Measurements from ENCODE around the gene TNK2. TPM values are rescaled to one million over a fixed set of nuclear protein-coding genes. Genes with fewer than 3 reads are reported as not detected.

The TNK2 gene
- total RNA-seq, 1 donor from 2014 or later = 56.7 TPM

- Histone ChIP-seq H3K36me3 (no peaks in the 10 kb centered on the region), H3K27me3 (ENCODE audit: low read depth) (peaks cover 9% of the 10 kb centered on the region), H3K9me3 (no peaks in the 10 kb centered on the region), H3K4me3 (no peak overlapping the region), H3K4me1 (peaks cover 8% of the 10 kb centered on the region), H3K27ac (no peak overlapping the region)
- intact Hi-C loops (cut with DNase I) = no loop called here
- ATAC-seq (no peak), DNase-seq (no peak)
- TF ChIP-seq CTCF (IDR thresholded peaks at IDR 0.05) = no peak
Observed at GRCh38 chr3:195856410-195857084, 51.8 kb downstream of the TNK2 start.

GRCh38 chr3:195855471-195856409 is 52.6 kb downstream of the TNK2 start:
- intact Hi-C loops (cut with DNase I) = no loop called here

DNA sequence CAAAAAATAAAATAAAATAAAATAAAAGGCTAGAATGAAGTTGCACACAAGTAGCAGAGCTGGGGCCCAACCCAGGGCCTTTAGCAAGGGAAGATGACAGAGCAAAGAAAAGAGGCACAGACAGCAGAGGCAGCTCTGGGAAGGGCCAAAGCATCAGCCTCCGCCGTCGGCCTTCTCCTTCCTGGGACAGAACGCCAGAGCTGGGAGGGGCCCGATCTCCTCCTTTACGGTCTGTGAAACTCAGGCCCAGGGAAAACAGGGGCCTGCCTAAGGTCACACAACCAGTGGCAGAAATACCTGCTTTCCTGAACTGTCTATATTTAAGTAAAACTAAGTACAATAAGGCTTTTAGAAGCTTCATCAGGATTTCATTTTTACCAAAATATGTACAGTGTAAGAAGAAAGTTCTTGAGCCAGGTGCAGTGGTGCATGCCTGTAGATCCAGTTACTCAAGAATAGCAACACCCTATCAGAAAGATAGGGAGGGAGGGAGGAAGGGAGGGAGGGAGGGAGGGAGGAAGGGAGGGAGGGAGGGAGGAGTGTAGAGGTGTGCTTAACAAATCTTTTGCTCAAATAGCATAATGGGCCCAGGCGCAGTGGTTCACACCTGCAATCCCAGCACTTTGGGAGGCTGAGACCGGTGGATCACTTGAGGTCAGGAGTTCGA is 53.6 kb downstream of the TNK2 start:
- H3K4me1 ChIP-seq = peaks cover 8% of the 10 kb centered on the region
- TF ChIP-seq CTCF (IDR thresholded peaks at IDR 0.05) = no peak
- ATAC-seq (peak; percentile 15 to 28), DNase-seq (no peak)
- intact Hi-C loops (cut with DNase I) = no loop called here
- H3K27me3 ChIP-seq (ENCODE audit: low read depth) = peaks cover 6% of the 10 kb centered on the region
- no peaks in the 10 kb centered on the region for H3K9me3 ChIP-seq
- H3K27ac ChIP-seq = peak overlapping the region; percentile 31
- no peak overlapping the region for H3K4me3 ChIP-seq
- no peaks in the 10 kb centered on the region for H3K36me3 ChIP-seq

More at GRCh38 chr3:195855471-195856409, 52.6 kb downstream of the TNK2 start:
- H3K36me3 ChIP-seq = no peaks in the 10 kb centered on the region
- H3K4me3 ChIP-seq = no peak overlapping the region
- peaks cover 8% of the 10 kb centered on the region for H3K4me1 ChIP-seq
- H3K9me3 ChIP-seq = no peaks in the 10 kb centered on the region
- no peak overlapping the region for H3K27ac ChIP-seq
- DNase-seq = no peak
- no peak for ATAC-seq
- peaks cover 10% of the 10 kb centered on the region for H3K27me3 ChIP-seq (ENCODE audit: low read depth)
- no peak for TF ChIP-seq CTCF (IDR thresholded peaks at IDR 0.05)

GRCh38 chr3:195853996-195854395 is 54.4 kb downstream of the TNK2 start:
- H3K27ac ChIP-seq = no peak overlapping the region
- no peaks in the 10 kb centered on the region for H3K9me3 ChIP-seq
- no peaks in the 10 kb centered on the region for H3K36me3 ChIP-seq
- H3K4me1 ChIP-seq = peaks cover under 1% of the 10 kb centered on the region
- H3K4me3 ChIP-seq = no peak overlapping the region
- intact Hi-C loops (cut with DNase I) = no loop called here
- ATAC-seq (no peak), DNase-seq (no peak)
- H3K27me3 ChIP-seq (ENCODE audit: low read depth) = peaks cover 6% of the 10 kb centered on the region
- TF ChIP-seq CTCF (IDR thresholded peaks at IDR 0.05) = no peak

GRCh38 chr3:195853036-195853435 is 55.3 kb downstream of the TNK2 start:
- ATAC-seq (no peak), DNase-seq (no peak)
- Histone ChIP-seq H3K27ac (no peak overlapping the region), H3K9me3 (no peaks in the 10 kb centered on the region), H3K4me3 (no peak overlapping the region), H3K4me1 (no peaks in the 10 kb centered on the region), H3K27me3 (ENCODE audit: low read depth) (peaks cover 6% of the 10 kb centered on the region), H3K36me3 (no peaks in the 10 kb centered on the region)
- TF ChIP-seq CTCF (IDR thresholded peaks at IDR 0.05) = no peak
- intact Hi-C loops (cut with DNase I) = no loop called here

All from lower lobe of right lung (tissue), 2 donors.